Endothelial cell of umbilical vein (primary cell): ENCODE results near the gene EPN3. TPM values are rescaled to one million over a fixed set of nuclear protein-coding genes. Genes with fewer than 3 reads are reported as not detected.

Source experiments
- BruUV-seq: library from RNA; stranded (reverse); fragments of 400-500 nt; replicated peaks from 2 replicates; lab custom pipeline; 2021; lab: Mats Ljungman, UMichigan
- CTCF ChIA-PET: fragments of 300-600, 350-600 bp; sonication (Branson Sonifier 250); formaldehyde crosslinking; loops from one replicate; lab custom pipeline; 2021; ENCODE audit warnings: antibody characterized with exemption, inconsistent platforms; lab: Charles Lee
- POLR2A ChIA-PET: fragments of 300-600, 350-600 bp; sonication (Branson Sonifier 250); formaldehyde crosslinking; loops from one replicate; lab custom pipeline; 2021; ENCODE audit warnings: antibody characterized with exemption, inconsistent platforms; lab: Charles Lee
- DNase-seq: peaks from one replicate; pipeline ENCODE4 v3.0.0-alpha.2; 2011; ENCODE audit warnings: low read depth, low spot score
- FAIRE-seq: peaks from 2 replicates; lab custom pipeline; 2011; peaks lifted over from hg19 to GRCh38; lab: Jason Lieb, UNC
- H2AFZ ChIP-seq: 2 replicates; pipeline ENCODE4 v1.6.0; 2012; ENCODE audit warnings: low read depth, low read length, control low read depth, inconsistent platforms
- H3K27ac ChIP-seq: 2 replicates; pipeline ENCODE4 v1.5.1; 2011; ENCODE audit warnings: low read depth, mild to moderate bottlenecking, control low read depth, low read length, moderate library complexity; ENCODE audit not compliant: insufficient read depth
- H3K27me3 ChIP-seq, 2 experiments: 2 replicates each; pipeline versions ENCODE4 v1.6.0 to v1.6.1; 2011; ENCODE audit warnings: low read length in 2 of 2, mixed read lengths in 1 of 2; ENCODE audit not compliant: control insufficient read depth in 2 of 2, insufficient read depth in 2 of 2
- H3K36me3 ChIP-seq, 2 experiments: 2 replicates in 1 of 2; 3 replicates in 1 of 2; pipeline ENCODE4 v1.5.1; 2011; ENCODE audit warnings: low read length in 2 of 2, mild to moderate bottlenecking in 1 of 2, moderate library complexity in 1 of 2; ENCODE audit not compliant: control insufficient read depth in 2 of 2, insufficient read depth in 2 of 2; ENCODE audit errors: extremely low read depth in 1 of 2
- H3K4me1 ChIP-seq: 3 replicates; pipeline ENCODE4 v1.5.1; 2011; ENCODE audit warnings: mild to moderate bottlenecking, low read length; ENCODE audit not compliant: control insufficient read depth, insufficient read depth; ENCODE audit errors: extremely low read depth
- H3K4me2 ChIP-seq: 2 replicates; pipeline ENCODE4 v1.6.1; 2011; ENCODE audit warnings: low read length, control low read depth, mixed read lengths; ENCODE audit not compliant: insufficient read depth
- H3K4me3 ChIP-seq, 3 experiments: fragments of 200-600 bp in 1 of 3; sonication (generic), shearing (Covaris generic) in 1 of 3; replicated peaks in 1 of 3; 2 replicates each; pipeline ENCODE4 v1.5.1; 2011 to 2016; ENCODE audit warnings: control low read depth in 3 of 3, low read length in 3 of 3, mild to moderate bottlenecking in 2 of 3, inconsistent platforms in 1 of 3, low read depth in 1 of 3, moderate library complexity in 1 of 3; ENCODE audit not compliant: insufficient read depth in 1 of 3
- H3K79me2 ChIP-seq: 2 replicates; pipeline ENCODE4 v1.6.0; 2012; ENCODE audit warnings: low read length, inconsistent platforms; ENCODE audit not compliant: control insufficient read depth, insufficient read depth
- H3K9ac ChIP-seq: replicated peaks from 2 replicates; pipeline ENCODE3; 2011; ENCODE audit warnings: low read length, control low read depth; ENCODE audit not compliant: insufficient read depth; ENCODE audit errors: extremely low read depth
- H3K9me1 ChIP-seq: replicated peaks from 3 replicates; pipeline ENCODE4 v1.6.0; 2011; ENCODE audit warnings: mild to moderate bottlenecking, low read length; ENCODE audit not compliant: control insufficient read depth, insufficient read depth; ENCODE audit errors: extremely low read depth
- H3K9me3 ChIP-seq: replicated peaks from 2 replicates; pipeline ENCODE4 v1.5.1; 2012; ENCODE audit warnings: low read length, inconsistent platforms; ENCODE audit not compliant: control insufficient read depth, insufficient read depth
- H4K20me1 ChIP-seq: replicated peaks from 2 replicates; pipeline ENCODE3; 2011; ENCODE audit warnings: mild to moderate bottlenecking, low read length; ENCODE audit not compliant: control insufficient read depth, insufficient read depth; ENCODE audit errors: extremely low read depth
- CTCF ChIP-seq, 2 donors: IDR thresholded peaks; 1 replicate in 1 of 2; 2 replicates in 1 of 2; pipeline ENCODE4 v1.5.1; 2011; ENCODE audit warnings: low read length in 2 of 2, mild to moderate bottlenecking in 2 of 2, moderate library complexity in 2 of 2, control low read depth in 1 of 2, inconsistent platforms in 1 of 2, low read depth in 1 of 2; ENCODE audit not compliant: insufficient read depth in 1 of 2; ENCODE audit errors: extremely low read depth in 1 of 2
- MAX ChIP-seq: IDR thresholded peaks from 2 replicates; pipeline ENCODE4 v1.6.1; 2011; ENCODE audit not compliant: insufficient read depth, insufficient read length
- POLR2AphosphoS5 ChIP-seq: IDR thresholded peaks from 2 replicates; pipeline ENCODE4 v1.6.1; 2012; ENCODE audit warnings: low read depth, mild to moderate bottlenecking, control low read depth, low read length, moderate library complexity; ENCODE audit not compliant: insufficient read depth
- dilution Hi-C: fragments of 300-500 bp; cut with MboI; formaldehyde crosslinking; loops from one replicate; pipeline ENCODE4 v1.15.0; 2019; ENCODE audit warnings: low sequenced_read_pairs; ENCODE audit not compliant: extremely low pct_ligation_motif_present
- intact Hi-C: fragments of 100-400 bp; cut with micrococcal nuclease; formaldehyde crosslinking; loops from one replicate; pipeline ENCODE4 v1.10.0; 2022
- polyA plus RNA-seq, 4 experiments: library from polyadenylated mRNA; depleted of rRNA in 3 of 4; stranded (reverse) in 3 of 4; unstranded in 1 of 4; fragments of >200 nt; gene quantifications; 2 replicates each; pipeline versions ENCODE4 v1.2.1 to v1.2.3, GENCODE V29; 2011 to 2012; ENCODE audit warnings: missing spikeins in 1 of 4
- total RNA-seq: library from RNA; stranded (reverse); gene quantifications from 2 replicates; pipeline ENCODE4 v1.2.3, GENCODE V29; 2021

EPN3 gene
- total and polyA plus RNA-seq, 2 donors (not counting 3 experiments of a cell fraction or from before 2014, with no cell fraction given) = not detected

GRCh38 chr17:50507871-50508572 lies 24.5 kb upstream of the EPN3 start, which contains the start of gene MYCBPAP:
TSS of gene MYCBPAP (plus strand) at chr17:50508439. CDS start at chr17:50508675, 236 bp downstream.
- no TSS peak for BruUV-seq
- CTCF ChIA-PET = no interaction called here
- intact Hi-C loops = no loop called here
- FAIRE-seq (no peak), DNase-seq (peak; percentile 75)
- dilution Hi-C loops = no loop called here
- POLR2A ChIA-PET = no interaction called here
- Histone ChIP-seq H3K9me3 (no peaks in the 10 kb centered on the region), H4K20me1 (no peaks in the 10 kb centered on the region), H3K9me1 (no peaks in the 10 kb centered on the region), H3K4me1 (peaks cover 4% of the 10 kb centered on the region), H3K27me3 (peaks cover 5 to 7% of the 10 kb centered on the region in 2 experiments), H3K27ac (peak within 1 kb of the TSS; percentile 17), H3K9ac (peak within 1 kb of the TSS; percentile 52), H3K4me3 (peak within 1 kb of the TSS; percentile 45 to 74 (median 64)), H3K79me2 (no peaks in the 10 kb centered on the region), H2AFZ (peak within 1 kb of the TSS; percentile 56), H3K4me2 (peak within 1 kb of the TSS; percentile 61), H3K36me3 (no peaks in the 10 kb centered on the region)
- TF ChIP-seq MAX (no peak), CTCF (IDR thresholded peaks at IDR 0.05; ENCODE audit: extremely low read depth in 1 of 2, insufficient read depth in 1 of 2, low read depth in 1 of 2, low read length in 2 of 2) (peak in 1 of 2 donors; percentile 29), POLR2AphosphoS5 (peak; percentile 60)
